SK-N-SH (cell line): ENCODE measurements around the gene TRIML1. TPM values are rescaled to one million over a fixed set of nuclear protein-coding genes. Genes with fewer than 3 reads are reported as not detected.

Experiments used
- CTCF ChIA-PET: fragments of 300-600, 350-600 bp; formaldehyde crosslinking; extraction: SDS; loops from one replicate; lab custom pipeline; 2021; lab: Yijun Ruan, JAX
- POLR2A ChIA-PET: fragments of 350-600 bp; sonication (Branson Sonifier 250); formaldehyde crosslinking; extraction: SDS; loops from one replicate; lab custom pipeline; 2020; ENCODE audit warnings: antibody characterized with exemption, inconsistent platforms; lab: Yijun Ruan, JAX
- DNase-seq: peaks from one replicate; pipeline ENCODE4 v3.0.0; 2012
- H2AFZ ChIP-seq: fragments of 200-600 bp; sonication (generic); 2 replicates; pipeline ENCODE4 v1.8.1; 2016; ENCODE audit warnings: antibody characterized with exemption, mild to moderate bottlenecking, low read depth
- H3F3A ChIP-seq: fragments of 200-600 bp; sonication (generic); replicated peaks from 2 replicates; pipeline ENCODE3; 2016; ENCODE audit warnings: antibody characterized with exemption, mild to moderate bottlenecking; ENCODE audit not compliant: insufficient read depth
- H3K27ac ChIP-seq, 2 experiments: fragments of 200-500 bp in 1 of 2; fragments of 200-600 bp in 1 of 2; sonication (Bioruptor generic) in 1 of 2; sonication (generic), shearing (Covaris generic) in 1 of 2; 2 replicates each; pipeline versions ENCODE4 v1.5.1 to v1.6.1; 2014 to 2016; ENCODE audit warnings: low read depth in 2 of 2, inconsistent platforms in 1 of 2, low read length in 1 of 2, mild to moderate bottlenecking in 1 of 2, mixed read lengths in 1 of 2
- H3K27me3 ChIP-seq: fragments of 200-600 bp; sonication (generic), shearing (Covaris generic); 2 replicates; pipeline ENCODE4 v1.6.1; 2016; ENCODE audit warnings: mixed run types; ENCODE audit not compliant: insufficient read depth
- H3K36me3 ChIP-seq, 2 experiments: fragments of 200-500 bp in 1 of 2; fragments of 200-600 bp in 1 of 2; sonication (Bioruptor generic) in 1 of 2; sonication (generic) in 1 of 2; replicated peaks in 1 of 2; 2 replicates each; pipeline versions ENCODE3 to v1.5.1; 2014 to 2016; ENCODE audit warnings: low read length in 1 of 2, mild to moderate bottlenecking in 1 of 2; ENCODE audit not compliant: insufficient read depth in 2 of 2, control insufficient read depth in 1 of 2
- H3K4me1 ChIP-seq, 2 experiments: fragments of 200-500 bp in 1 of 2; fragments of 200-600 bp in 1 of 2; sonication (Bioruptor generic) in 1 of 2; sonication (generic), shearing (Covaris generic) in 1 of 2; 2 replicates each; pipeline versions ENCODE4 v1.5.1 to v1.6.1; 2014 to 2016; ENCODE audit warnings: low read depth in 1 of 2, low read length in 1 of 2, mixed run types in 1 of 2; ENCODE audit not compliant: insufficient read depth in 2 of 2, control insufficient read depth in 1 of 2
- H3K4me2 ChIP-seq: fragments of 200-600 bp; sonication (generic), shearing (Covaris generic); 2 replicates; pipeline ENCODE4 v1.6.1; 2017; ENCODE audit warnings: mixed run types
- H3K4me3 ChIP-seq, 2 experiments: fragments of 200-500 bp in 1 of 2; fragments of 200-600 bp in 1 of 2; sonication (Bioruptor generic) in 1 of 2; sonication (generic), shearing (Covaris generic) in 1 of 2; 2 replicates each; pipeline versions ENCODE4 v1.5.1 to v1.8.1; 2014 to 2016; ENCODE audit warnings: low read depth in 2 of 2, inconsistent platforms in 1 of 2, low read length in 1 of 2, mild to moderate bottlenecking in 1 of 2, mixed read lengths in 1 of 2, moderate library complexity in 1 of 2
- H3K79me2 ChIP-seq: fragments of 200-600 bp; sonication (generic); 2 replicates; pipeline ENCODE4 v1.8.1; 2017; ENCODE audit warnings: mild to moderate bottlenecking; ENCODE audit not compliant: insufficient read depth
- H3K9ac ChIP-seq: fragments of 200-600 bp; sonication (generic); 2 replicates; pipeline ENCODE4 v1.6.1; 2017; ENCODE audit warnings: mixed run types
- H3K9me2 ChIP-seq: fragments of 200-600 bp; sonication (generic); 2 replicates; pipeline ENCODE4 v1.6.1; 2017; ENCODE audit warnings: mixed run types
- H3K9me3 ChIP-seq: fragments of 200-600 bp; sonication (generic); 2 replicates; pipeline ENCODE4 v1.6.1; 2017; ENCODE audit warnings: mixed run types, mild to moderate bottlenecking, moderate library complexity
- H4K20me1 ChIP-seq: fragments of 200-600 bp; sonication (generic); 2 replicates; pipeline ENCODE4 v1.6.1; 2017; ENCODE audit warnings: mild to moderate bottlenecking, mixed run types; ENCODE audit not compliant: insufficient read depth
- FOXM1 ChIP-seq: IDR thresholded peaks from 2 replicates; pipeline ENCODE4 v1.4.0; 2012; ENCODE audit warnings: low read depth, mild to moderate bottlenecking
- GABPA ChIP-seq: IDR thresholded peaks from 2 replicates; pipeline ENCODE4 v1.4.0; 2012; ENCODE audit warnings: low read depth, mild to moderate bottlenecking
- GATA2 ChIP-seq: sonication (generic); formaldehyde crosslinking; IDR thresholded peaks from 2 replicates; pipeline ENCODE4 v1.5.0; 2020; ENCODE audit warnings: mild to moderate bottlenecking, missing genetic modification reagents
- RAD21 ChIP-seq: IDR thresholded peaks from 2 replicates; pipeline ENCODE4 v1.6.1; 2012; ENCODE audit warnings: mild to moderate bottlenecking, low read length
- RXRA ChIP-seq: IDR thresholded peaks from 2 replicates; pipeline ENCODE4 v1.4.0; 2012; ENCODE audit warnings: low read depth, mild to moderate bottlenecking, borderline replicate concordance
- SIN3A ChIP-seq: IDR thresholded peaks from 2 replicates; pipeline ENCODE4 v1.6.1; 2012; ENCODE audit warnings: low read depth, mild to moderate bottlenecking, low read length, moderate library complexity, borderline replicate concordance
- SMC3 ChIP-seq: IDR thresholded peaks from 2 replicates; pipeline ENCODE4 v1.6.1; 2012; ENCODE audit warnings: low read depth, low read length, improper control_type of control experiment
- TAF1 ChIP-seq: IDR thresholded peaks from 2 replicates; pipeline ENCODE4 v1.6.1; 2012; ENCODE audit warnings: low read depth, mild to moderate bottlenecking, low read length, moderate library complexity, borderline replicate concordance
- YY1 ChIP-seq: IDR thresholded peaks from 2 replicates; pipeline ENCODE4 v1.4.0; 2012; ENCODE audit warnings: low read depth, mild to moderate bottlenecking
- WGBS: methylation state at CpG from one replicate; pipeline ENCODE4 v1.1.6; 2017; ENCODE audit warnings: low lambda C conversion rate; 5-methylcytosine and 5-hydroxymethylcytosine counted together
- polyA plus RNA-seq, 3 experiments: library from polyadenylated mRNA; depleted of rRNA; stranded (reverse); fragments of >200 nt; gene quantifications; 2 replicates each; pipeline ENCODE4 v1.2.3, GENCODE V29; 2012
- TF ChIP-seq, protein P1 (sequence below): IDR thresholded peaks from 2 replicates; pipeline ENCODE4 v1.4.0; 2012; ENCODE audit warnings: low read depth, borderline replicate concordance
- TF ChIP-seq, protein P2 (sequence below): IDR thresholded peaks from 2 replicates; pipeline ENCODE4 v1.4.0; 2012; ENCODE audit warnings: low read depth, borderline replicate concordance
- TF ChIP-seq, protein P3 (sequence below): IDR thresholded peaks from 2 replicates; pipeline ENCODE4 v1.4.0; 2012; ENCODE audit warnings: low read depth
- TF ChIP-seq, protein P4 (sequence below): fragments of 200-600 bp; sonication (generic); IDR thresholded peaks from 2 replicates; pipeline ENCODE4 v1.6.1; 2017; ENCODE audit warnings: antibody characterized with exemption, mild to moderate bottlenecking, moderate library complexity

The TRIML1 gene
- polyA plus RNA-seq, 1 of the 3 experiments (the other 2 are of a cell fraction), result not detected

DNA sequence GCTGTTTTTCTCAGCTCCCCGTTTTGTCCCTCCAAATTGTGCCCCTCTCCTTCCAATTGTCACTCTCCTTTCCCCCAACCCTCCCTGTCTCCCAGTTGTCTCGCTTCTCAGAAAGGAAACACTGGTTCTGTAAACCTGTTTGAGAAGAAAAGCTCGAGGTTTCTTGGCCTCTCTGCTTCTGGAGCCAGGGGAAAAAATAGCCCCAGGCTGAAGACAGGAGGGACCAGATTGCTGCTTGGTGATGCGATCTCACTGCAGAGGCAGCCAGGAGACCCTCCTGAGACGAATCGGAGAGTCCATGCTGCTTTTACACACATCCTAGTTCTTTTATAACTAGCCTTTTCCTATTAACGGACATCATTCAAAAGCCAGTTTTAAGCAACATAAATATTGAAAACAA is 21.2 kb downstream of the TRIML1 start:
- DNase-seq, result no peak
- no peak overlapping the region for H3K4me3 ChIP-seq
- H3K9me3 ChIP-seq, result no peaks in the 10 kb centered on the region
- H3K36me3 ChIP-seq, result no peaks in the 10 kb centered on the region
- H2AFZ ChIP-seq, result no peak overlapping the region
- no peaks in the 10 kb centered on the region for H3K79me2 ChIP-seq
- no peak overlapping the region for H3K4me2 ChIP-seq
- H3K27ac ChIP-seq, result no peak overlapping the region
- H3K27me3 ChIP-seq, result no peaks in the 10 kb centered on the region
- H4K20me1 ChIP-seq, result no peaks in the 10 kb centered on the region
- TF ChIP-seq, protein P1, sequence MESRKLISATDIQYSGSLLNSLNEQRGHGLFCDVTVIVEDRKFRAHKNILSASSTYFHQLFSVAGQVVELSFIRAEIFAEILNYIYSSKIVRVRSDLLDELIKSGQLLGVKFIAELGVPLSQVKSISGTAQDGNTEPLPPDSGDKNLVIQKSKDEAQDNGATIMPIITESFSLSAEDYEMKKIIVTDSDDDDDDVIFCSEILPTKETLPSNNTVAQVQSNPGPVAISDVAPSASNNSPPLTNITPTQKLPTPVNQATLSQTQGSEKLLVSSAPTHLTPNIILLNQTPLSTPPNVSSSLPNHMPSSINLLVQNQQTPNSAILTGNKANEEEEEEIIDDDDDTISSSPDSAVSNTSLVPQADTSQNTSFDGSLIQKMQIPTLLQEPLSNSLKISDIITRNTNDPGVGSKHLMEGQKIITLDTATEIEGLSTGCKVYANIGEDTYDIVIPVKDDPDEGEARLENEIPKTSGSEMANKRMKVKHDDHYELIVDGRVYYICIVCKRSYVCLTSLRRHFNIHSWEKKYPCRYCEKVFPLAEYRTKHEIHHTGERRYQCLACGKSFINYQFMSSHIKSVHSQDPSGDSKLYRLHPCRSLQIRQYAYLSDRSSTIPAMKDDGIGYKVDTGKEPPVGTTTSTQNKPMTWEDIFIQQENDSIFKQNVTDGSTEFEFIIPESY, result no peak
- TF ChIP-seq RAD21 (no peak), GATA2 (no peak), YY1 (no peak), SMC3 (no peak), SIN3A (no peak)
- TF ChIP-seq, protein P2, sequence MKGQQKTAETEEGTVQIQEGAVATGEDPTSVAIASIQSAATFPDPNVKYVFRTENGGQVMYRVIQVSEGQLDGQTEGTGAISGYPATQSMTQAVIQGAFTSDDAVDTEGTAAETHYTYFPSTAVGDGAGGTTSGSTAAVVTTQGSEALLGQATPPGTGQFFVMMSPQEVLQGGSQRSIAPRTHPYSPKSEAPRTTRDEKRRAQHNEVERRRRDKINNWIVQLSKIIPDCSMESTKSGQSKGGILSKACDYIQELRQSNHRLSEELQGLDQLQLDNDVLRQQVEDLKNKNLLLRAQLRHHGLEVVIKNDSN, result no peak
- TF ChIP-seq, protein P3, sequence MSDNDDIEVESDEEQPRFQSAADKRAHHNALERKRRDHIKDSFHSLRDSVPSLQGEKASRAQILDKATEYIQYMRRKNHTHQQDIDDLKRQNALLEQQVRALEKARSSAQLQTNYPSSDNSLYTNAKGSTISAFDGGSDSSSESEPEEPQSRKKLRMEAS, result no peak
- TF ChIP-seq, protein P4, sequence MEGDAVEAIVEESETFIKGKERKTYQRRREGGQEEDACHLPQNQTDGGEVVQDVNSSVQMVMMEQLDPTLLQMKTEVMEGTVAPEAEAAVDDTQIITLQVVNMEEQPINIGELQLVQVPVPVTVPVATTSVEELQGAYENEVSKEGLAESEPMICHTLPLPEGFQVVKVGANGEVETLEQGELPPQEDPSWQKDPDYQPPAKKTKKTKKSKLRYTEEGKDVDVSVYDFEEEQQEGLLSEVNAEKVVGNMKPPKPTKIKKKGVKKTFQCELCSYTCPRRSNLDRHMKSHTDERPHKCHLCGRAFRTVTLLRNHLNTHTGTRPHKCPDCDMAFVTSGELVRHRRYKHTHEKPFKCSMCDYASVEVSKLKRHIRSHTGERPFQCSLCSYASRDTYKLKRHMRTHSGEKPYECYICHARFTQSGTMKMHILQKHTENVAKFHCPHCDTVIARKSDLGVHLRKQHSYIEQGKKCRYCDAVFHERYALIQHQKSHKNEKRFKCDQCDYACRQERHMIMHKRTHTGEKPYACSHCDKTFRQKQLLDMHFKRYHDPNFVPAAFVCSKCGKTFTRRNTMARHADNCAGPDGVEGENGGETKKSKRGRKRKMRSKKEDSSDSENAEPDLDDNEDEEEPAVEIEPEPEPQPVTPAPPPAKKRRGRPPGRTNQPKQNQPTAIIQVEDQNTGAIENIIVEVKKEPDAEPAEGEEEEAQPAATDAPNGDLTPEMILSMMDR, result no peak
- no peaks in the 10 kb centered on the region for H3K9me2 ChIP-seq
- peaks cover 0 to 6% of the 10 kb centered on the region in 2 experiments; a peak in 1 of 4 replicates for H3K4me1 ChIP-seq
- ChIA-PET POLR2A (no interaction called here), CTCF (no interaction called here)
- 20% methylated on average over 7 of the region's 7 CpGs for WGBS
- H3F3A ChIP-seq, result no peaks in the 10 kb centered on the region
- H3K9ac ChIP-seq, result no peak overlapping the region

DNA sequence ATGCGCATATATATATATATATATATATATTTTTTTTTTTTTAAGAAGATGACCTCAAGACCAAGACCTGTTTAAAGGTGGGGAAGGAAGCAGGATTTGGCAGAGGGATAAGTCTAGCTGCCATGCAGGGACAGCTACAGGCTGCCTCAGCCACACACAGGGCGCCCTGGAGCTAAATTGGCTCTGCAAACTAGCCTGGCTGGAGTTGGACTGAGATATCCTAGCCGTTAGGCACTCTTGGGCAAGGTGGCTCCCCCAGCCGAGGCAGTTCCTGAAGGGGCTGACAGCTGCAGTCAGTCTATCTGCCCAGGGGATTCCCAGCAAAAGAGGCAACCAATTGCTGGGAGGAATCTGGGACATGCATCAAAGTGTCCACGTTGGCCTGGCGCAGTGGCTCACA is 21.9 kb downstream of the TRIML1 start:
- ChIA-PET CTCF (no interaction called here), POLR2A (no interaction called here)
- Histone ChIP-seq H3K9me2 (no peaks in the 10 kb centered on the region), H3K9me3 (no peaks in the 10 kb centered on the region), H3K27me3 (no peaks in the 10 kb centered on the region), H3K36me3 (no peaks in the 10 kb centered on the region), H3F3A (no peaks in the 10 kb centered on the region), H3K9ac (no peak overlapping the region), H2AFZ (no peak overlapping the region), H3K4me3 (no peak overlapping the region), H3K4me2 (no peak overlapping the region), H3K27ac (no peak overlapping the region; a peak in 1 of 4 replicates), H3K4me1 (peaks cover 0 to 6% of the 10 kb centered on the region in 2 experiments; a peak in 1 of 4 replicates), H4K20me1 (no peaks in the 10 kb centered on the region), H3K79me2 (no peaks in the 10 kb centered on the region)
- peak; percentile 38 for DNase-seq
- WGBS, result 26% methylated on average over 3 of the region's 6 CpGs
- TF ChIP-seq FOXM1 (no peak), RAD21 (no peak), RXRA (no peak), GABPA (no peak), TAF1 (no peak)
- TF ChIP-seq, protein P4, result no peak
